NB4 (cell line): Measurements from ENCODE around the gene FAM8A1.

Experiments
- DNase-seq: peaks from one replicate; pipeline ENCODE4 v3.0.0; 2010; ENCODE audit warnings: low read depth
- H3K4me3 ChIP-seq: one replicate; pipeline ENCODE4 v1.5.1; 2011; ENCODE audit warnings: mild to moderate bottlenecking, low read depth, low read length, moderate library complexity
- CTCF ChIP-seq: IDR thresholded peaks from one replicate; pipeline ENCODE4 v1.5.1; 2012; ENCODE audit warnings: low read depth, low read length
- MAX ChIP-seq: IDR thresholded peaks from 2 replicates; pipeline ENCODE4 v1.6.1; 2011; ENCODE audit warnings: low read depth, low read length
- MYC ChIP-seq: IDR thresholded peaks from 2 replicates; pipeline ENCODE4 v1.6.1; 2011; ENCODE audit warnings: low read depth, low read length
- POLR2A ChIP-seq: IDR thresholded peaks from 2 replicates; pipeline ENCODE4 v1.6.1; 2011; ENCODE audit warnings: mild to moderate bottlenecking; ENCODE audit not compliant: insufficient read length; ENCODE audit errors: extremely low read depth

FAM8A1 gene

GRCh38 chr6:17638212-17638715, 38.2 kb downstream of the FAM8A1 start:
- TF ChIP-seq MYC (no peak), POLR2A (no peak), CTCF (no peak), MAX (no peak)
- DNase-seq = no peak
- no peak overlapping the region for H3K4me3 ChIP-seq

- peak; percentile 75 for DNase-seq
- TF ChIP-seq CTCF (no peak), MYC (no peak), POLR2A (no peak), MAX (no peak)
- H3K4me3 ChIP-seq = no peak overlapping the region
These were observed 40.4 kb downstream of the FAM8A1 start for GRCh38 chr6:17640477-17640917.

GRCh38 chr6:17648745-17649144, 48.6 kb downstream of the FAM8A1 start:
- TF ChIP-seq MYC (no peak), MAX (no peak)

GRCh38 chr6:17650656-17651309, 50.7 kb downstream of the FAM8A1 start:
- no peak for DNase-seq
- no peak for TF ChIP-seq CTCF
- TF ChIP-seq MYC = no peak
- no peak for TF ChIP-seq MAX
- no peak for TF ChIP-seq POLR2A
- no peak overlapping the region for H3K4me3 ChIP-seq

More at GRCh38 chr6:17648745-17649144, 48.6 kb downstream of the FAM8A1 start:
- no peak overlapping the region for H3K4me3 ChIP-seq
- no peak for DNase-seq

GRCh38 chr6:17653198-17653882, 53.2 kb downstream of the FAM8A1 start:
- H3K4me3 ChIP-seq = no peak overlapping the region
- TF ChIP-seq MYC (no peak), MAX (no peak), CTCF (no peak), POLR2A (no peak)
- DNase-seq = no peak

- peak; percentile 13 for DNase-seq
- no peak for TF ChIP-seq POLR2A
- TF ChIP-seq CTCF = no peak
- no peak for TF ChIP-seq MAX
- TF ChIP-seq MYC = no peak
These were observed 56.0 kb downstream of the FAM8A1 start for GRCh38 chr6:17656092-17656491.

More at GRCh38 chr6:17656092-17656491, 56.0 kb downstream of the FAM8A1 start:
- H3K4me3 ChIP-seq = no peak overlapping the region
